Activated T-helper 1 cell treated with anti-CD3 and anti-CD28 coated beads, Interleukin-12 subunit alpha, Interleukin-12 subunit beta, Interleukin-2, Interleukin-4 antibody, amounts not matched to agents 30 ng/mL and 10 ng/mL and 1 ng/mL, durations not matched to agents 14 hours and 24 hours and 36 hours (primary cell): ENCODE measurements around the gene SARS1. TPM values are rescaled to one million over a fixed set of nuclear protein-coding genes. Genes with fewer than 3 reads are reported as not detected.
"Not testable (repeated sequence)": the region's sequence is repeated elsewhere in the genome, so short reads cannot be mapped to it uniquely, and the experiment has no call there.

ENCODE experiments used
- DNase-seq: peaks from one replicate; pipeline ENCODE4 v3.0.0; 2021; ENCODE audit warnings: low spot score
- H3K27ac Mint-ChIP-seq: one replicate; pipeline ENCODE4 v1.8.0; 2021; ENCODE audit warnings: mild to moderate bottlenecking, mixed read lengths
- H3K27me3 Mint-ChIP-seq: one replicate; pipeline ENCODE4 v1.8.0; 2022; ENCODE audit warnings: mild to moderate bottlenecking, moderate library complexity, mixed read lengths; ENCODE audit not compliant: insufficient read depth
- H3K36me3 Mint-ChIP-seq: one replicate; pipeline ENCODE4 v1.8.0; 2021; ENCODE audit warnings: low read depth, mixed read lengths
- H3K4me1 Mint-ChIP-seq: one replicate; pipeline ENCODE4 v1.8.0; 2021; ENCODE audit warnings: low read depth, mixed read lengths
- H3K4me3 Mint-ChIP-seq: one replicate; pipeline ENCODE4 v1.8.0; 2021; ENCODE audit warnings: mild to moderate bottlenecking, moderate library complexity, mixed read lengths
- H3K9me3 Mint-ChIP-seq: one replicate; pipeline ENCODE4 v1.8.0; 2021; ENCODE audit warnings: mixed read lengths
- intact Hi-C: fragments of 100-400 bp; cut with micrococcal nuclease; formaldehyde crosslinking; loops from one replicate; pipeline ENCODE4 v1.15.1; 2024
- total RNA-seq: library from RNA; stranded (reverse); gene quantifications from 2 replicates; pipeline ENCODE4 v1.2.3, GENCODE V29; 2022

Gene SARS1
- total RNA-seq, 1 donor from 2014 or later, result 154 TPM

GRCh38 chr1:109274533-109275476 lies 61.1 kb downstream of the SARS1 start:
- Mint-ChIP-seq H3K36me3 (peaks cover 2% of the 10 kb centered on the region), H3K27ac (no peak overlapping the region), H3K27me3 (no peaks in the 10 kb centered on the region), H3K4me1 (no peaks in the 10 kb centered on the region), H3K4me3 (no peak overlapping the region), H3K9me3 (no peaks in the 10 kb centered on the region)
- intact Hi-C loops, result no loop called here
- DNase-seq, result no peak

GRCh38 chr1:109275706-109276345 lies 62.1 kb downstream of the SARS1 start:
- DNase-seq, result no peak
- peaks cover 2% of the 10 kb centered on the region for H3K36me3 Mint-ChIP-seq
- no peak overlapping the region for H3K27ac Mint-ChIP-seq
- no peak overlapping the region for H3K4me3 Mint-ChIP-seq
- H3K4me1 Mint-ChIP-seq, result no peaks in the 10 kb centered on the region
- H3K9me3 Mint-ChIP-seq, result no peaks in the 10 kb centered on the region
- H3K27me3 Mint-ChIP-seq, result no peaks in the 10 kb centered on the region
- intact Hi-C loops, result no loop called here

- no peaks in the 10 kb centered on the region for H3K9me3 Mint-ChIP-seq
- no peak overlapping the region for H3K27ac Mint-ChIP-seq
- H3K36me3 Mint-ChIP-seq, result peaks cover 2% of the 10 kb centered on the region
- intact Hi-C loops, result loop anchor here (1.0 kb wide), 2 partner anchors 122 to 255 kb away; no protein-coding TSS in a partner anchor
- DNase-seq, result peak; percentile 58
- no peak overlapping the region for H3K4me3 Mint-ChIP-seq
- no peaks in the 10 kb centered on the region for H3K27me3 Mint-ChIP-seq
- H3K4me1 Mint-ChIP-seq, result peaks cover 16% of the 10 kb centered on the region
Observed at GRCh38 chr1:109277434-109278204, 63.9 kb downstream of the SARS1 start.

GRCh38 chr1:109279615-109280278 lies 66.0 kb downstream of the SARS1 start:
- Mint-ChIP-seq H3K4me1 (peaks cover 35% of the 10 kb centered on the region), H3K4me3 (no peak overlapping the region), H3K27ac (no peak overlapping the region), H3K36me3 (peaks cover 2% of the 10 kb centered on the region), H3K27me3 (no peaks in the 10 kb centered on the region), H3K9me3 (no peaks in the 10 kb centered on the region)
- no peak for DNase-seq
- intact Hi-C loops, result no loop called here

- H3K4me1 Mint-ChIP-seq, result peaks cover 35% of the 10 kb centered on the region
- no peak overlapping the region for H3K27ac Mint-ChIP-seq
- no peak for DNase-seq
- peaks cover 2% of the 10 kb centered on the region for H3K36me3 Mint-ChIP-seq
- H3K9me3 Mint-ChIP-seq, result no peaks in the 10 kb centered on the region
- H3K4me3 Mint-ChIP-seq, result no peak overlapping the region
- H3K27me3 Mint-ChIP-seq, result no peaks in the 10 kb centered on the region
- intact Hi-C loops, result no loop called here
Observed at GRCh38 chr1:109280862-109281261, 67.1 kb downstream of the SARS1 start.

GRCh38 chr1:109281680-109282496 lies 68.2 kb downstream of the SARS1 start:
- peaks cover 2% of the 10 kb centered on the region for H3K36me3 Mint-ChIP-seq
- H3K9me3 Mint-ChIP-seq, result no peaks in the 10 kb centered on the region
- intact Hi-C loops, result loop anchor here (2.0 kb wide), 3 partner anchors 19 to 89 kb away; no protein-coding TSS in a partner anchor
- peak overlapping the region; percentile 97 for H3K4me3 Mint-ChIP-seq
- peak overlapping the region; percentile 38 for H3K27ac Mint-ChIP-seq
- no peak for DNase-seq
- H3K27me3 Mint-ChIP-seq, result no peaks in the 10 kb centered on the region
- H3K4me1 Mint-ChIP-seq, result peaks cover 35% of the 10 kb centered on the region

- peak overlapping the region; percentile 97 for H3K4me3 Mint-ChIP-seq
- no peaks in the 10 kb centered on the region for H3K9me3 Mint-ChIP-seq
- no peaks in the 10 kb centered on the region for H3K27me3 Mint-ChIP-seq
- peaks cover 2% of the 10 kb centered on the region for H3K36me3 Mint-ChIP-seq
- intact Hi-C loops, result loop anchor here (2.0 kb wide), 3 partner anchors 20 to 88 kb away; no protein-coding TSS in a partner anchor
- H3K27ac Mint-ChIP-seq, result no peak overlapping the region
- no peak for DNase-seq
- H3K4me1 Mint-ChIP-seq, result peaks cover 35% of the 10 kb centered on the region
Observed at GRCh38 chr1:109282497-109282951, 68.8 kb downstream of the SARS1 start.

GRCh38 chr1:109282952-109283747 lies 69.4 kb downstream of the SARS1 start, which contains the start of gene PSRC1:
TSS of gene PSRC1 (minus strand) at chr1:109283145.
- Mint-ChIP-seq H3K27ac (peak within 1 kb of the TSS; percentile 81), H3K27me3 (peaks cover 3% of the 10 kb centered on the region), H3K9me3 (no peaks in the 10 kb centered on the region), H3K36me3 (peaks cover 2% of the 10 kb centered on the region), H3K4me1 (peaks cover 35% of the 10 kb centered on the region), H3K4me3 (peak within 1 kb of the TSS; percentile 97)
- intact Hi-C loops, result loop anchor here (1.0 to 2.0 kb wide), 8 partner anchors 20 to 200 kb away; partner anchors contain the start of genes ATXN7L2, CELSR2 and PSMA5
- peak; percentile 89 for DNase-seq

GRCh38 chr1:109283748-109284600 lies 70.3 kb downstream of the SARS1 start:
- Mint-ChIP-seq H3K4me1 (peaks cover 35% of the 10 kb centered on the region), H3K4me3 (peak overlapping the region; percentile 97), H3K9me3 (no peaks in the 10 kb centered on the region), H3K27me3 (peaks cover 3% of the 10 kb centered on the region), H3K36me3 (no peaks in the 10 kb centered on the region), H3K27ac (peak overlapping the region; percentile 81)
- intact Hi-C loops, result loop anchor here (1.0 to 2.0 kb wide), 8 partner anchors 21 to 199 kb away; partner anchors contain the start of genes ATXN7L2, CELSR2 and PSMA5
- DNase-seq, result no peak

GRCh38 chr1:109286762-109287161 lies 73.0 kb downstream of the SARS1 start:
- DNase-seq, H3K4me3 Mint-ChIP-seq, H3K36me3 Mint-ChIP-seq, H3K27me3 Mint-ChIP-seq, H3K9me3 Mint-ChIP-seq, H3K27ac Mint-ChIP-seq, intact Hi-C loops: not testable (repeated sequence)
- H3K4me1 Mint-ChIP-seq, result peaks cover 26% of the 10 kb centered on the region
